ENCODE data around the gene RBBP7.

The RBBP7 gene

DNA sequence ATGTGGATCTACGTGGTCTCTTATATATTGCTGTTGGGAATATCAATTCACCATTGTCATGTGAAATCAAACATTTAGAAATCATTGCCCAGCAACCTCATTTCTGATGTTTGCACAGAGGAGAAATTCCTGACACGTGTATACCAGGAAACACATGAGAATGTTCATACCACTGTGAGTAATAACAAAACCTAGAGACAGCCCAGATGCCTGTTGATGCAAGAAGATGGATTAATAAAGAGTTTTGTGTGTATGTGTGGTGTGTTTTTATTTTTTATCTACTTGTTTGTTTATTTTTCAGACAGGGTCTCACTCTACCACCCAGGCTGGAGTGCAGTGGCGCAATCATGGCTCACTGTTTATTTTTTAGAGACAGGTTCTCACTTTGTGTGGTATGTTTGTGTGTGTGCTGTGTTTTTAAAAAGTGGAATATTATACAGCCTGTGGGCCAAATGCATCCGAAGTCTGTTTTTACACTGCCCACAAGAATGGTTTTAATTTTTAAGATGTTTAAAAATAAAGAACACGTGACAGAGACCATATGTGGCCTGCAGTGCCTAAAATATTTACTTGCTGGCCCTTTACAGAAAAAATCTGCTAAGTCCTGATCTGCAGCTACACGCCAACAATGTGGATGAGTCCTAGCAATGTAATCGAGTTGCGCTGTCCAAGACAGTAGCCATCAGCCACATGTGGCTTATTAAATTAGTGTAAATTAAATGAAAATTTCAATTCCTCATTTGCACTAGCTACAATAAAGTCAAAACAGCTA, 44.7 kb downstream of the RBBP7 start:
- DNase-seq: no peak

GRCh38 chrX:16822723-16823122, 47.4 kb downstream of the RBBP7 start:
- DNase-seq: no peak

- DNase-seq: no peak
These were observed 50.5 kb downstream of the RBBP7 start for GRCh38 chrX:16819634-16820033.

DNA sequence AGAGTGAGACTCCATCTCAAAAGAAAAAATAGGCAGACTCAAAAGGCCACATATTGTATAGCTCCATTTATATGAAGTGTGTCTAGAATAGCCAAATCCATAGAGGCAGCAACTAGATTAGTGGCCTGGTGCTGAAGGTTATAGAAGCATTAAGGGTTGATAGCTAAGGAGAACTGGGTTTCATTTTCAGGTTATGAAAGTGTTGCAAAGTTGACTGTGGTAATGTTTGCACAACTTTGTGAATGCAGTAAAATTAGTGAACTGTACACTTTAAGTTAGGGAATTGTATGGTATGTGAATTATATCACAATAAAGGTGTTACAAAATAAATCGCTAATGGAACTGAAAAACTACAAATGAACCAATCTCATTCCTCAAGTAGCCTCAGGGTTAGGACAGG, 55.6 kb downstream of the RBBP7 start:
- DNase-seq: no peak

DNA sequence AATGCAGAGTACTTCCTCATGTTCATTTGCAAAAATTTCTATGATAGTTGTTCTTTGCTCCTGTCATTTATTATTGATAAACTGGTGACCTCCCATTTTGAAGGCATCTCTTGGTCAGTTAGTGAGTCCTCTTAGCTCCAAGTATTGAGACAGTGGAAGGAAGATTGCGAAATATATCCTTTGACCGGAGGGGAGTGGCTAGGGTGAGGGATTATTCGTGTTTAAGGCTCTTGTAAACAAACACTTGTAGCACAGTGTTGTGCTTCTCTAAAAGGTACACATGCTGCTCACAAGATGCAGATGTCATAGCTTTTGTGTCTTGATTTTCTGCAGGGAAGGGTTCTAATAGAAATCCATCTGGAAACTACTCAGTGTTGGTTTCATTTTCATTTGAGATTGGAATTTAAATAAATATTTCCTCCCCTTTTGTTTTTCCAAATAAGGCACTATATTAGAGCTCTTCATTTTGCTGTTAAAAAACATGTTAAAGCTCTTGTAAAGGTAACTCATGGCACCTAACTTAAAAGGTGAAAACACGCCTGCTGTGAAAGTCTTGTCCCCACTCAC, 62.1 kb downstream of the RBBP7 start:
- no peak for DNase-seq

- no peak for DNase-seq
These were observed 62.6 kb downstream of the RBBP7 start for GRCh38 chrX:16807548-16807947.

- DNase-seq: no peak
These were observed 65.2 kb downstream of the RBBP7 start for GRCh38 chrX:16804923-16805464.

GRCh38 chrX:16797841-16798240, 72.3 kb downstream of the RBBP7 start:
- DNase-seq: no peak

DNA sequence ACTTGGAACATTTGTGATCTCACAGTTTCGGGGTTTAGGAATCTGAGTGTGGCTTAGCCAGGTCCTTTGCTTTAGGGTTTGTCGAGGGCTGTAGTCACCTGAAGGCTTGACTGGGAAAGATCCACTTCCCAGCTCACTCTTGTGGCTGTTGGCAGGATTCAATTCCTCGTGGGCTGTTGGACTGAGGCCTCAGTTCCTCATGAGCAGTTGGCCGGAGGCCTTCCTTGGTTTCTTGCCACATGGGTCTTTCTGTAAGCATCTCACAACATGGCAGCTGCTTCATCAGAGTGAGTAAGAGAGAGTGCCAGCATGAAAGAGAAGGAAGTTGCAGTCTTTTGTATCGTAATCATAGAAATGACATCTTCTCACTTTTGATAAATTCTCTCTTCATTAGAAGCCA, 72.8 kb downstream of the RBBP7 start:
- DNase-seq: no peak

- no peak for DNase-seq
These were observed 73.9 kb downstream of the RBBP7 start for GRCh38 chrX:16796298-16796697.

Data from NCI-H524 treated with DMSO at 0.1 percent for 48 hours (cell line).